Fibroblast of lung (primary cell): ENCODE measurements around the gene SPTB.

Experiments used
- EZH2 ChIP-seq: IDR thresholded peaks from 2 replicates; pipeline ENCODE4 v1.5.1; 2012; ENCODE audit warnings: low read length, control low read depth, mild to moderate bottlenecking; ENCODE audit errors: missing control alignments
- TF ChIP-seq, protein P1 (sequence below), 2 donors: IDR thresholded peaks in 1 of 2; conservative IDR thresholded peaks in 1 of 2; 1 replicate in 1 of 2; 2 replicates in 1 of 2; pipeline ENCODE4 v1.5.1; 2011 to 2012; ENCODE audit warnings: low read length in 2 of 2, control low read depth in 1 of 2, inconsistent platforms in 1 of 2, low read depth in 1 of 2, mild to moderate bottlenecking in 1 of 2

DNA sequence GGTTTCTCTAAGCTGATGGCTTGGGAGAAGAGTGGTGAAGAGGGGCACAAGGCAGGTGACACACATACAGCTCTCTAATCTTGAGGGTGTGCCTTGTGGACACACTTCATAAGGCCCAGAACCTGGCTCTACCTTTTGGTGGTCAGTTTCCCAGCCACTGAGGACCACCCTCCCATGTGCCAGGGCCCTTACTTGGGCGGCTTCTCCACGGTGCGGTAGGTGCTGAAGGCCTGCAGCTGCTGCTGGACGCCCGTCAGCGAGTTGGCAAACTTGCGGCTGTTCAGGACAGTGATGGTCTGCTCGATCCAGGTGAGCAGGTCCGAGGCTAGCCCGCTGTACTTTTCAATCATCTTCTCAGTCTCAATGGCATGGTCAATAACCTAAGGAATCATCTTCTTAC lies 80.2 kb downstream of the SPTB start:
- TF ChIP-seq, protein P1, sequence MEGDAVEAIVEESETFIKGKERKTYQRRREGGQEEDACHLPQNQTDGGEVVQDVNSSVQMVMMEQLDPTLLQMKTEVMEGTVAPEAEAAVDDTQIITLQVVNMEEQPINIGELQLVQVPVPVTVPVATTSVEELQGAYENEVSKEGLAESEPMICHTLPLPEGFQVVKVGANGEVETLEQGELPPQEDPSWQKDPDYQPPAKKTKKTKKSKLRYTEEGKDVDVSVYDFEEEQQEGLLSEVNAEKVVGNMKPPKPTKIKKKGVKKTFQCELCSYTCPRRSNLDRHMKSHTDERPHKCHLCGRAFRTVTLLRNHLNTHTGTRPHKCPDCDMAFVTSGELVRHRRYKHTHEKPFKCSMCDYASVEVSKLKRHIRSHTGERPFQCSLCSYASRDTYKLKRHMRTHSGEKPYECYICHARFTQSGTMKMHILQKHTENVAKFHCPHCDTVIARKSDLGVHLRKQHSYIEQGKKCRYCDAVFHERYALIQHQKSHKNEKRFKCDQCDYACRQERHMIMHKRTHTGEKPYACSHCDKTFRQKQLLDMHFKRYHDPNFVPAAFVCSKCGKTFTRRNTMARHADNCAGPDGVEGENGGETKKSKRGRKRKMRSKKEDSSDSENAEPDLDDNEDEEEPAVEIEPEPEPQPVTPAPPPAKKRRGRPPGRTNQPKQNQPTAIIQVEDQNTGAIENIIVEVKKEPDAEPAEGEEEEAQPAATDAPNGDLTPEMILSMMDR (conservative IDR thresholded peaks at IDR 0.05 in 1 of 2, IDR thresholded peaks at IDR 0.05 in 1 of 2; ENCODE audit: low read depth in 1 of 2, low read length in 2 of 2) = no peak
- no peak for TF ChIP-seq EZH2
